ENCODE measurements around the gene OR5D16.
A peak's percentile ranks its signal among the peaks of the same experiment; 100 is the strongest.
"Not testable (repeated sequence)": the region's sequence is repeated elsewhere in the genome, so short reads cannot be mapped to it uniquely, and the experiment has no call there.

Gene OR5D16

GRCh38 chr11:55838452-55838851 is at the start of gene OR5D16:
TSS of gene OR5D16 (plus strand) at chr11:55838752. CDS start at chr11:55838752, 0 bp downstream.
- DNase-seq: no peak

- DNase-seq: no peak
These were observed 46.9 kb upstream of the OR5D16 start for GRCh38 chr11:55791606-55792005.

GRCh38 chr11:55793321-55793720 is 45.2 kb upstream of the OR5D16 start:
- no peak for DNase-seq

GRCh38 chr11:55795256-55795655 is 43.3 kb upstream of the OR5D16 start, which contains the start of gene OR5D14:
TSS of gene OR5D14 (plus strand) at chr11:55795556. CDS start at chr11:55795556, 0 bp downstream.
- no peak for DNase-seq

- no peak for DNase-seq
These were observed 32.3 kb upstream of the OR5D16 start for GRCh38 chr11:55806248-55806647.

DNA sequence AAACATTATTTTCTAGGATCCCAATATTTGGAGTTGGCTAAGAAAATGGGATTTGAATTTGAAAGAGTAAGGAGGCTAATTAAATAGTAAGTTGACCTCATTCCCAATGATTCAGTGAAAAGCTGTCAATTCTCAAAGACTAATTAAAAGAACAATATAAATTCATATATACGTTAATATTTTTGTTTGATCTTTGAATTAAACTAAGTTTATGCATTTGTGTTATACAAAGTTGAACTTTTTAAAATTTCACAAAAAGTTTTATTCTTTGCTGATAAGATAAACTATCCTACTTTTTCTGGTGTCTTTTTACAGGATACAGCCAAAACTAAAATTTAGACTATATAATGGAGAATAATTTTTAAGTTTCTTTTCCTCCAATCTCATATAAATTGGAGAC is 27.5 kb upstream of the OR5D16 start, which contains the start of gene OR5L1:
OR5L1 (plus strand) TSS at position 301 of the 400 bp plus-strand sequence. CDS start 100 bp downstream, outside the sequence.
- DNase-seq: no peak

DNA sequence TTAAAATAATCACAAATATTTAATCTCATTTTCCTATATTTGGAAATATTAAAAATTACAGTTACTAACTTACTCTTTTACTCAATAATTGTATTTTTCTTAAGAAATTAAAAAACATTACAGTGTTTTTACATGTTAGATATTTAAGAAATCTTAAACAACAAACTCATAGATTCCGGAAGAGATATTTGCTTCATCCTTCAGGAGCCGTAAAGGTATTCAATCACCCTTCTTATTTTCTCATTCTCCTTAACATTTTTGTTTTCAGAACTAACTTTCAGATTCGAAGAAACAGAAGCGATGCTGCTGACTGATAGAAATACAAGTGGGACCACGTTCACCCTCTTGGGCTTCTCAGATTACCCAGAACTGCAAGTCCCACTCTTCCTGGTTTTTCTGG is 19.2 kb upstream of the OR5D16 start, which contains the start of gene OR5D18:
OR5D18 (plus strand) TSS at position 301 of the 400 bp plus-strand sequence; CDS start at position 301, 0 bp downstream.
- no peak for DNase-seq

DNA sequence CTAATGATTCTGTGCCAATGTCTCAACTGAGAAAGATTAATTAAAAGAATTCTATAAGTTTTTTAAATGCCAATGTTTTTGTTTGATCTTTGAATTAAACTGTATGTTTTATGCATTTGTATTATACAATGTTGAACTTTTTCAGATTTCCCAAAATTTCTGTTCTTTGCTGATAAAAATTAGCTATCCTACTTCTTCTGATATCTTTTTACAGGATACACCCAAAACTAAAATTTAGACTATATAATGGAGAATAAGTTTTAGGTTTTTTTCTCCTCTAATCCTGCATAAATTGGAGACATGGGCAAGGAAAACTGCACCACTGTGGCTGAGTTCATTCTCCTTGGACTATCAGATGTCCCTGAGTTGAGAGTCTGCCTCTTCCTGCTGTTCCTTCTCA is 11.6 kb upstream of the OR5D16 start, which contains the start of gene OR5L2:
OR5L2 (plus strand) TSS at position 301 of the 400 bp plus-strand sequence; CDS start at position 301, 0 bp downstream.
- DNase-seq: no peak

DNA sequence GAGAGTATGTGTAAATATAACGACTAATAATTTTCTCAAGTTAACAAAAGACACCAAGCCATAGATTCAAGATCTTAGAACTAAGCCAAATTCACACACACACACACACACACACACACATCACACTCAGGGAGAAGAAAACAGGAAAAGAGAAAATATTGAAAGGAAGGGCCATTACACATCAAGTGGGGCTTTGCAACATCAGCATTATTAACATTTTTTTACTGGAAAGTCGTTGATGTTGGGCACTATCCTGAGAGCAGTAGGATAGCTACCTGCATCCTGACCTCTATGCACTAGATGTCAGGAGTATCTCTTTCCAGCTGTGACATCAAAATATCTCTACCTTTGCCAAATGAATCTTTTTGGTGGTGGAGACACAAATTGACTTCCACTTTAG is 8.9 kb downstream of the OR5D16 start:
- DNase-seq: no peak

DNA sequence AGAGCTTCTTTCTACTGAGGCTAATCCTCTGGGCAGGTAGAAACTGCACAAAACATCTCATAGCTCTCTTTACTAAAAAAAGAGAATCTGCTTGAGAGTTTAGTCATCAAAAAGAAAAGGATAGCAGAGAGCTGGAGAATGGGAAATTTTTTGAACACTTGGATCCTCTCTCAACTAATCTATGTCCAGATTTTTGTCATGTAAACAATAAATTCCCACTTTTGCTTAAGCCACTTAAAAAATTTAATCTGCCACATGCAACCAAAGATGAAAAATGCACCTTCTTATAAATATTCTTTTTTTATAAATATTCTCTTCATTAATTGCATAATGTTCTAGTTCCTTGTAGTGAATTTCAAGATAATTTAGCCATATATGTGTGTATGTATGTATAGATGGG is 10.5 kb downstream of the OR5D16 start:
- no peak for DNase-seq

GRCh38 chr11:55852141-55852540 is 13.6 kb downstream of the OR5D16 start:
- no peak for DNase-seq

GRCh38 chr11:55854704-55855103 is 16.2 kb downstream of the OR5D16 start:
- DNase-seq: no peak

DNA sequence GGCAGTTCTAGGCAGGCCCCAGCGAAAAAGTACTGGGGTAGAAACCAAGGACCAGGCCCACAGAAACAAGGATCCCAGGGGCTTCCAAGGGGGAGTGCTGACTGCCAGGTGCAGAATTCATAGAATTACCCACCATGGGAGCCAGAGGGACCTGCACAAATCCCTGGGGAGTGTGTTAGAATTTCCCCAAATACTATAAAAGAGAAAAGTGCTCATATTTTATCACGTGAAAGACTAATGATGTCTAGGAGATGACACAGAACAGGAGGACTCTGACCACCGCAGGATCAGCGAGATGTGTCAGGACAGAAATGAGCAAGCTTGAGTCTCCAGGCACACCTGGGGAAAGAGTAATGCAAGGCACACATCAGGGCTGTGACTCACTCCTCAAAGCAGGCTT is 28.8 kb downstream of the OR5D16 start:
- DNase-seq: not testable (repeated sequence)

GRCh38 chr11:55872731-55873130 is 34.2 kb downstream of the OR5D16 start:
- DNase-seq: not testable (repeated sequence)

- peak; percentile 3 to 58 for DNase-seq
These were observed 34.6 kb downstream of the OR5D16 start for GRCh38 chr11:55873146-55873545.

- not testable (repeated sequence) for DNase-seq
These were observed 44.4 kb downstream of the OR5D16 start, which contains the start of gene TRIM51 for GRCh38 chr11:55882997-55883396. TSS of gene TRIM51 (plus strand) at chr11:55883297. CDS start at chr11:55885429, 2,132 bp downstream.

DNA sequence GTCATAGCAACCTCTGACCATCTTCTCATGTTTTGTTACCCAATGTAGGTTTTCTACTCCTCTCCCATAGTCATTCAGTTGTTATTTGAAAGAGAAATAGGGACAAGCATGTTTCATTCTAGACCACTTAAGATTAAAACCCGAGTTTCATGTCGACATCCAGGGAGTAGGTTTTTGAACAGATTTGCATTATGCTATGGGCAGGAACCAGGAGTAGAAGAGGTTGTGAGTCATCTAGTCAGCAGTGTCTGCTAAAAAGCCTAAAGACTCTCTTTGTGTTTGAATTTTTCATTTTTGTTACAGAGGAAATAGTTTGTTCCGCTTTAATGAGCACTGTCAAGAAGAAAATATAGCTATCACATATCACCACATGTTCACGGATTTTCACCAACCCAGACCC is 46.4 kb downstream of the OR5D16 start:
- DNase-seq: not testable (repeated sequence)

DNA sequence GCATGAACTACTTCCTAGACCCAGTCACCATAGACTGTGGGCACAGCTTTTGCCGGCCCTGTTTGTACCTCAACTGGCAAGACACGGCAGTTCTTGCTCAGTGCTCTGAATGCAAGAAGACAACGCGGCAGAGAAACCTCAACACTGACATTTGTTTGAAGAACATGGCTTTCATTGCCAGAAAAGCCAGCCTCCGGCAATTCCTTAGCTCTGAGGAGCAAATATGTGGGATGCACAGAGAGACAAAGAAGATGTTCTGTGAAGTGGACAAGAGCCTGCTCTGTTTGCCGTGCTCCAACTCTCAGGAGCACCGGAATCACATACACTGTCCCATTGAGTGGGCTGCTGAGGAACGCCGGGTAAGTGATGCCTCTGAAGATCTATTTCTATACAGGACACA is 46.9 kb downstream of the OR5D16 start:
- not testable (repeated sequence) for DNase-seq
